ENCODE measurements around the gene CD6.

CD6 gene

GRCh38 chr11:60971520-60971919 is at the start of gene CD6:
Gene CD6, plus strand, starts transcription at chr11:60971680. Its CDS starts 186 bp downstream, at chr11:60971866.
- TF ChIP-seq CTCF (IDR thresholded peaks at IDR 0.05; ENCODE audit: low read depth, low read length), result no peak
- no peak for DNase-seq (ENCODE audit: low read depth, low spot score)
- H3K4me3 ChIP-seq (ENCODE audit: low read depth, low read length), result no peak within 1 kb of the TSS
- in situ Hi-C loops (cut with HindIII; ENCODE audit: low sequenced_read_pairs), result no loop called here

GRCh38 chr11:60921777-60922335 is 49.6 kb upstream of the CD6 start:
- no peak for TF ChIP-seq CTCF (IDR thresholded peaks at IDR 0.05; ENCODE audit: low read depth, low read length)
- H3K4me3 ChIP-seq (ENCODE audit: low read depth, low read length), result no peak overlapping the region
- in situ Hi-C loops (cut with HindIII; ENCODE audit: low sequenced_read_pairs), result no loop called here
- DNase-seq (ENCODE audit: low read depth, low spot score), result no peak

- H3K4me3 ChIP-seq (ENCODE audit: low read depth, low read length), result no peak overlapping the region
- no peak for TF ChIP-seq CTCF (IDR thresholded peaks at IDR 0.05; ENCODE audit: low read depth, low read length)
- in situ Hi-C loops (cut with HindIII; ENCODE audit: low sequenced_read_pairs), result no loop called here
- no peak for DNase-seq (ENCODE audit: low read depth, low spot score)
Measured at GRCh38 chr11:60922906-60923305, 48.6 kb upstream of the CD6 start.

- in situ Hi-C loops (cut with HindIII; ENCODE audit: low sequenced_read_pairs), result no loop called here
- no peak for DNase-seq (ENCODE audit: low read depth, low spot score)
- no peak for TF ChIP-seq CTCF (IDR thresholded peaks at IDR 0.05; ENCODE audit: low read depth, low read length)
- no peak overlapping the region for H3K4me3 ChIP-seq (ENCODE audit: low read depth, low read length)
Measured at GRCh38 chr11:60923326-60923725, 48.2 kb upstream of the CD6 start.

- no peak overlapping the region for H3K4me3 ChIP-seq (ENCODE audit: low read depth, low read length)
- DNase-seq (ENCODE audit: low read depth, low spot score), result no peak
- in situ Hi-C loops (cut with HindIII; ENCODE audit: low sequenced_read_pairs), result no loop called here
- TF ChIP-seq CTCF (IDR thresholded peaks at IDR 0.05; ENCODE audit: low read depth, low read length), result no peak
Measured at GRCh38 chr11:60923800-60924109, 47.7 kb upstream of the CD6 start.

- DNase-seq (ENCODE audit: low read depth, low spot score), result peak; percentile 58
- H3K4me3 ChIP-seq (ENCODE audit: low read depth, low read length), result peak within 1 kb of the TSS; percentile 66
- in situ Hi-C loops (cut with HindIII; ENCODE audit: low sequenced_read_pairs), result no loop called here
- TF ChIP-seq CTCF (IDR thresholded peaks at IDR 0.05; ENCODE audit: low read depth, low read length), result no peak
Measured at GRCh38 chr11:60924110-60924905, 47.2 kb upstream of the CD6 start, which contains the start of gene TMEM132A. Gene TMEM132A, plus strand, starts transcription at chr11:60924460. Its CDS starts 174 bp downstream, at chr11:60924634.
